AG04450 (cell line): ENCODE results near the gene GRK2. TPM values are rescaled to one million over a fixed set of nuclear protein-coding genes. Genes with fewer than 3 reads are reported as not detected.

Source experiments
- CTCF ChIA-PET: fragments of 300-600, 350-600 bp; formaldehyde crosslinking; extraction: SDS; loops from one replicate; lab custom pipeline; 2022; ENCODE audit warnings: antibody characterized with exemption, inconsistent platforms; lab: Charles Lee
- POLR2A ChIA-PET: fragments of 350-600 bp; formaldehyde crosslinking; extraction: SDS; loops from one replicate; lab custom pipeline; 2021; ENCODE audit warnings: antibody characterized with exemption, inconsistent platforms; lab: Yijun Ruan, JAX
- DNase-seq: peaks from one replicate; pipeline ENCODE4 v3.0.0-alpha.2; 2011; ENCODE audit warnings: low read depth, low spot score
- H3K27ac ChIP-seq: one replicate; pipeline ENCODE4 v1.5.1; 2012; ENCODE audit warnings: low read depth, low read length, control low read depth
- H3K27me3 ChIP-seq: one replicate; pipeline ENCODE4 v1.6.0; 2012; ENCODE audit warnings: low read length; ENCODE audit not compliant: control insufficient read depth, insufficient read depth
- H3K4me3 ChIP-seq: 2 replicates; pipeline ENCODE4 v1.5.1; 2011; ENCODE audit warnings: mild to moderate bottlenecking, low read depth, low read length, control low read depth
- H3K9me3 ChIP-seq: 2 replicates; pipeline ENCODE4 v1.5.1; 2012; ENCODE audit warnings: low read length; ENCODE audit not compliant: control insufficient read depth, insufficient read depth
- polyA plus RNA-seq: library from polyadenylated mRNA; depleted of rRNA; stranded (reverse); fragments of >200 nt; gene quantifications from 2 replicates; pipeline ENCODE4 v1.2.3, GENCODE V29; 2011
- TF ChIP-seq, protein P1 (sequence below): IDR thresholded peaks from 2 replicates; pipeline ENCODE4 v1.5.1; 2011; ENCODE audit warnings: low read depth, low read length, control low read depth, inconsistent platforms

Gene GRK2
- polyA plus RNA-seq, 1 experiment = 17.3 TPM

DNA sequence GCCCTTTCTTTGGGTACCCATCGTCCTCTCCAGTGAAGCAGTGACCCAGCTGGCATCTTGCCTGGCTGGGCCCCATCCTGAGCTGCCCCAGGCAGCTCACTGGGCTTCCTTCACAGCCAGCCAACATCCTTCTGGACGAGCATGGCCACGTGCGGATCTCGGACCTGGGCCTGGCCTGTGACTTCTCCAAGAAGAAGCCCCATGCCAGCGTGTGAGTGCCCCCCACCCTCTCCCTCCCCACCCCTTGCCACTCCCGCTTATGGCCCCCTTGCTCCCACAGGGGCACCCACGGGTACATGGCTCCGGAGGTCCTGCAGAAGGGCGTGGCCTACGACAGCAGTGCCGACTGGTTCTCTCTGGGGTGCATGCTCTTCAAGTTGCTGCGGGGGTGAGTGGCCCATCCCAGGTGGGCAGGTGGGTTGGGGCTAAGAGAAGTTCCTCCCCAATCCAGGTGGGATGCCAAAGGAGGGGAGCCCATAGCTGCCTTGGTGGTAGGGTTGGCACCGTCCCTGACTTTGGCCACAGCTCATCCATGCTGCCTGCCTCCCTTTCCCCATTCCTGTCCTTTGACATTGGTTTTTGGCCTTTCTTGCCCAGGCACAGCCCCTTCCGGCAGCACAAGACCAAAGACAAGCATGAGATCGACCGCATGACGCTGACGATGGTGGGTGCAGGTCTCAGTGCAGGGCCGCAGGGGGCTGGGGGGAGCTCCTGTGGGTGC is 16.0 kb downstream of the GRK2 start:
- ChIA-PET CTCF (no interaction called here), POLR2A (no interaction called here)
- H3K4me3 ChIP-seq = no peak overlapping the region
- DNase-seq = no peak
- no peaks in the 10 kb centered on the region; the same call in 1 of the 2 replicates for H3K9me3 ChIP-seq
- TF ChIP-seq, protein P1, sequence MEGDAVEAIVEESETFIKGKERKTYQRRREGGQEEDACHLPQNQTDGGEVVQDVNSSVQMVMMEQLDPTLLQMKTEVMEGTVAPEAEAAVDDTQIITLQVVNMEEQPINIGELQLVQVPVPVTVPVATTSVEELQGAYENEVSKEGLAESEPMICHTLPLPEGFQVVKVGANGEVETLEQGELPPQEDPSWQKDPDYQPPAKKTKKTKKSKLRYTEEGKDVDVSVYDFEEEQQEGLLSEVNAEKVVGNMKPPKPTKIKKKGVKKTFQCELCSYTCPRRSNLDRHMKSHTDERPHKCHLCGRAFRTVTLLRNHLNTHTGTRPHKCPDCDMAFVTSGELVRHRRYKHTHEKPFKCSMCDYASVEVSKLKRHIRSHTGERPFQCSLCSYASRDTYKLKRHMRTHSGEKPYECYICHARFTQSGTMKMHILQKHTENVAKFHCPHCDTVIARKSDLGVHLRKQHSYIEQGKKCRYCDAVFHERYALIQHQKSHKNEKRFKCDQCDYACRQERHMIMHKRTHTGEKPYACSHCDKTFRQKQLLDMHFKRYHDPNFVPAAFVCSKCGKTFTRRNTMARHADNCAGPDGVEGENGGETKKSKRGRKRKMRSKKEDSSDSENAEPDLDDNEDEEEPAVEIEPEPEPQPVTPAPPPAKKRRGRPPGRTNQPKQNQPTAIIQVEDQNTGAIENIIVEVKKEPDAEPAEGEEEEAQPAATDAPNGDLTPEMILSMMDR = no peak
- no peak overlapping the region for H3K27ac ChIP-seq
- H3K27me3 ChIP-seq = no peaks in the 10 kb centered on the region

DNA sequence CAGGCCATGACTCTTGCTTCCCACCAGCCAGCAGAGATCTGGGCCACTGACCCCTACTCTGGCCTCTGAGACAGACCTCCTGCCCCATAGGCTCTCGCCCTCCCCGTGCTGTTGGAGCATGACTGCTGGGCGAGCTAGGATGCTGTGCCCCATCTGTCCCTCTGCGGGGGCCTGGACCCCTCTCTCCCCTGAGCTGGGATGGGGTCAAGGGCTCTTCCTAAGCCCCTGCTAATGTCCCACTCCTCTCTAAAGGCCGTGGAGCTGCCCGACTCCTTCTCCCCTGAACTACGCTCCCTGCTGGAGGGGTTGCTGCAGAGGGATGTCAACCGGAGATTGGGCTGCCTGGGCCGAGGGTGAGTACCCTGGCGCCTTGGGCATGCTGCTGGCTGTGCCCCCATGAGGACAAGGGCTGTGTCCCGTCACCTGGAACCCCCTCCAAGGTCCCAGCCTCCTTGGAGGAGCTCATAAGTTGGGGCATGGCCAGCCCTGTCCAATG is 16.7 kb downstream of the GRK2 start:
- H3K9me3 ChIP-seq = no peaks in the 10 kb centered on the region; the same call in 1 of the 2 replicates
- H3K27me3 ChIP-seq = no peaks in the 10 kb centered on the region
- CTCF ChIA-PET = no interaction called here
- DNase-seq = no peak
- no peak overlapping the region for H3K4me3 ChIP-seq
- H3K27ac ChIP-seq = no peak overlapping the region
- POLR2A ChIA-PET = no interaction called here
- TF ChIP-seq, protein P1 = no peak

DNA sequence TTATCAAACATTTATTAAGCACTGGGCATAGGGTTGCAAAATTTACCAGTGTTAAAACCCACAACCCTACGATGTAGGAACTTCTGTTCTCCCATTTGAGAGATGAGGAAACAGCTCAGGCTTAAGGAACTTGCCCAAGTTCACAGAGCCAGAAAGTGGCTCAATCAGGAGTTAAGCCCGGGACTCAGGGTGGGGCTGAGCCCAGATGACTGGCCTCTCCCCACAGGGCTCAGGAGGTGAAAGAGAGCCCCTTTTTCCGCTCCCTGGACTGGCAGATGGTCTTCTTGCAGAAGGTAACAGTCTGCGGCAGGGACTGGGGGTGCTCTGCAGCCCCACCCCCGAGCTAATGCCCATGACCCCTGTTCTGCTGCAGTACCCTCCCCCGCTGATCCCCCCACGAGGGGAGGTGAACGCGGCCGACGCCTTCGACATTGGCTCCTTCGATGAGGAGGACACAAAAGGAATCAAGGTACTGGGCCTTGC is 17.2 kb downstream of the GRK2 start:
- CTCF ChIA-PET = no interaction called here
- Histone ChIP-seq H3K9me3 (no peaks in the 10 kb centered on the region; the same call in 1 of the 2 replicates), H3K27me3 (no peaks in the 10 kb centered on the region), H3K27ac (no peak overlapping the region), H3K4me3 (no peak overlapping the region)
- TF ChIP-seq, protein P1 = no peak
- POLR2A ChIA-PET = no interaction called here
- no peak for DNase-seq

DNA sequence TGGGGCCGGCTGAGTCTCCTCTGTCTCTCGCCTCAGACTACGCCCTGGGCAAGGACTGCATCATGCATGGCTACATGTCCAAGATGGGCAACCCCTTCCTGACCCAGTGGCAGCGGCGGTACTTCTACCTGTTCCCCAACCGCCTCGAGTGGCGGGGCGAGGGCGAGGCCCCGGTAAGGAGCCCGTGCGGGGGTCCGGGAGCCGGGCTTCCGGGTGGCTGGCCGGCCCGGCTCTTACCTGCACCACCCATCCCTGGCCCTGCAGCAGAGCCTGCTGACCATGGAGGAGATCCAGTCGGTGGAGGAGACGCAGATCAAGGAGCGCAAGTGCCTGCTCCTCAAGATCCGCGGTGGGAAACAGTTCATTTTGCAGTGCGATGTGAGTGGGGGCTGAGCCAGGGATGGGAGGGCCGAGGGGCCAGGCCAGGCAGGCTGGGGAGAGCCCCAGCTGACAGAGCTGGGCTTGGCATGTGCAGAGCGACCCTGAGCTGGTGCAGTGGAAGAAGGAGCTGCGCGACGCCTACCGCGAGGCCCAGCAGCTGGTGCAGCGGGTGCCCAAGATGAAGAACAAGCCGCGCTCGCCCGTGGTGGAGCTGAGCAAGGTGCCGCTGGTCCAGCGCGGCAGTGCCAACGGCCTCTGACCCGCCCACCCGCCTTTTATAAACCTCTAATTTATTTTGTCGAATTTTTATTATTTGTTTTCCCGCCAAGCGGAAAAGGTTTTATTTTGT is 18.7 kb downstream of the GRK2 start:
- ChIA-PET CTCF (no interaction called here), POLR2A (no interaction called here)
- TF ChIP-seq, protein P1 = no peak
- no peak overlapping the region for H3K4me3 ChIP-seq
- H3K27ac ChIP-seq = no peak overlapping the region
- no peaks in the 10 kb centered on the region for H3K27me3 ChIP-seq
- no peak for DNase-seq
- no peaks in the 10 kb centered on the region; the same call in 1 of the 2 replicates for H3K9me3 ChIP-seq
